Stimulated activated CD4-positive, alpha-beta T cell treated with anti-CD3 and anti-CD28 coated beads, Interleukin-12 subunit alpha, Interleukin-12 subunit beta, amount 100 ng/mL, for 48 hours (primary cell): ENCODE results near the gene TTC39C.

Experiments
- DNase-seq, 3 donors: peaks; one replicate each; pipeline ENCODE4 v3.0.0-alpha.2; 2020; ENCODE audit warnings: low read depth in 2 of 3, low spot score in 1 of 3

Gene TTC39C

GRCh38 chr18:24075767-24076597 is 61.4 kb downstream of the TTC39C start:
- DNase-seq: peak; percentile 66 to 85 (median 74)

DNA sequence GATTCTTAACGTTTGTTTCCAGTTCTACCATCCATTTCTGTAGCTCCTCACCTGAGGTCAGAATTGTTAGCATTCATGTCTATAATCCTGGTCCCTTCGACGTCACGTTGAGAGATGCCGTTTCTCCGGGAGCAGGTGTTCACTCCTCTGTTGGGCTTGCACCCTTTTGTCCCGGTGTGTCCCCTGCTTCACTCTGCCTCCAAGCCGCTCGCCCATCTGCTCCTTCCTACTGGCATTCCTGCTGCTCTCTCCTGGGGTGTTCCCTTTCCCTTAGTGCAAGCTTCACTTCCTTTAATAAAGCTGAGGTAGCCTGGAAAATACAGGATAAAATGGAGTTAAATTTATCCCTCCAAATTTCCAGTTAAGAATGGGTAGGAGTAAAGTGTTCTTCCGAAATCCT is 62.4 kb downstream of the TTC39C start:
- DNase-seq: no peak

- no peak for DNase-seq
Measured at GRCh38 chr18:24078391-24078790, 63.8 kb downstream of the TTC39C start.

- no peak for DNase-seq
Measured at GRCh38 chr18:24080861-24081260, 66.3 kb downstream of the TTC39C start.

DNA sequence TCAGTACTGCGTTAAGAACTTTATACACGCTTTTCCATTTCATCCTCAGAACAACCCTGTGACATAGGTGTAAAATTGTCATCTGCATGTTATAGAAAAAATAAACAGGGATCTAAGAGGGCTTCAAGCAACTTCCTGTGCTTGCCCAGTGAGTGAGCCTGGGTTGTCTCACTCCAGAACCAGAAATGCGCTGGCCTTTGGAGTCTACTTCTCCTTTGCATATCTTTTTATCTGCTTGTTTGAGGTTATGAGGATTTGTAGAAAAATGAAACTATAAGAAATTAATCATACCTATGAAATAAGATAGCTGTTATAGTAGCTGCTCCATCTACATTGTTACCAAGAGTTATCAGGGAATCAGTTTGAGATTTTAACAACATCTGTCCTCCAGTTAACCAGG is 69.0 kb downstream of the TTC39C start:
- no peak for DNase-seq

- DNase-seq: no peak
Measured at GRCh38 chr18:24086082-24086481, 71.5 kb downstream of the TTC39C start.

GRCh38 chr18:24089076-24089475 is 74.5 kb downstream of the TTC39C start:
- no peak for DNase-seq

DNA sequence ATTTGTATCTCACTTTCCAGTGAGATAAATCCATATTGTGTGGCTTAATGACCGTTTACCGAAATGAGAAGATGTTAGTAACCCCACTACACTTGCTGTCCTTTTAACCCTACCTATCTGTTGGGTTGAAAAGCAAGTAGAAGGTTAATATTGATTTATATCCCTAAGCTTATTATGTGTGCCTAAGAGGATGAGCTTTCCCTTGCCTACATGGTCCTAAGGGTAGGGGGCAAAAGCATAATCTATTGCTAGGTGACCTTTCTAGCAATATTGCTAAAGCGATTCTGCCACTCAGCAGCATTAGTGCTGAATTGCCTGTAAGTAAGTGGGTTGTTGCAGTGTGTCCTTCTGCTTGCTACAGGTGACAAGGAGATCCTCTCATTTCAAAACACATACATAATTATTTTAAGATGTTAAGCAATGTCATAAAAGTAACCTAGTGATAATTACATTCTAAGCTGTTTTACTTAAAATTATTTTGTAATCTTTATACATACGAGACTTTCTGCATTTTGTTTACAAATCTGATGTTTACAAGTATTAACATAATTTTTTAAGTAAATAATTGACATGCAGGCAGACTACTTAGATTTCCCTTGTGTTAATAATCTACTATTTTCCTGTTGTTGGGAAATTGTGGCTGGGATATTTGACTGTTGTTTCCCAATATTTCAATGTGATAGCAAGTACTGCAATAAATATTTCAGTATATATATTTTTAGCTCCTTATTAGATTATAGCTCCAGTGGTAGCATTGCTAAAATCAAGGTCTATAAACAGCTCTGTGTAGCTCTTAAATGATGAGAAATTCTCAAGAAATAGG is 75.2 kb downstream of the TTC39C start:
- DNase-seq: no peak

GRCh38 chr18:24090876-24091275 is 76.3 kb downstream of the TTC39C start:
- no peak for DNase-seq

DNA sequence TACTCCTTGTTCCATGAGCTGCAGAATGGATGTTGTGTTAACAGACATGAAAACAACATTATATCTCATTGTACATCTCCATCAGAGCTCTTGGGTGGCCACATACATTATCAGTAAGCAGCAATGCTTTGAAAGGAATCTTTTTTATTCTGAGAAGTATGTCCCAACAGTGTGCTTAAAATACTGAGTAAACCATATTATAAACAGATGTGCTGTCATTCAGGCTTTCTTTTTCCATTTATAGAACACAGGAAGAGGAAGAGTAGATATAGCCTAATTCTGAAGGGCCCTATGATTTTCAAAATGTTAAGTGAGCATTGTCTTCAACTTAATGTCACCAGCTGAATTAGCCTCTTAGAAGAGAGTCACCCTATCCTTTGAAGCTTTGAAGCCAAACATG is 80.0 kb downstream of the TTC39C start:
- DNase-seq: no peak

GRCh38 chr18:24095976-24096375 is 81.4 kb downstream of the TTC39C start:
- no peak for DNase-seq

DNA sequence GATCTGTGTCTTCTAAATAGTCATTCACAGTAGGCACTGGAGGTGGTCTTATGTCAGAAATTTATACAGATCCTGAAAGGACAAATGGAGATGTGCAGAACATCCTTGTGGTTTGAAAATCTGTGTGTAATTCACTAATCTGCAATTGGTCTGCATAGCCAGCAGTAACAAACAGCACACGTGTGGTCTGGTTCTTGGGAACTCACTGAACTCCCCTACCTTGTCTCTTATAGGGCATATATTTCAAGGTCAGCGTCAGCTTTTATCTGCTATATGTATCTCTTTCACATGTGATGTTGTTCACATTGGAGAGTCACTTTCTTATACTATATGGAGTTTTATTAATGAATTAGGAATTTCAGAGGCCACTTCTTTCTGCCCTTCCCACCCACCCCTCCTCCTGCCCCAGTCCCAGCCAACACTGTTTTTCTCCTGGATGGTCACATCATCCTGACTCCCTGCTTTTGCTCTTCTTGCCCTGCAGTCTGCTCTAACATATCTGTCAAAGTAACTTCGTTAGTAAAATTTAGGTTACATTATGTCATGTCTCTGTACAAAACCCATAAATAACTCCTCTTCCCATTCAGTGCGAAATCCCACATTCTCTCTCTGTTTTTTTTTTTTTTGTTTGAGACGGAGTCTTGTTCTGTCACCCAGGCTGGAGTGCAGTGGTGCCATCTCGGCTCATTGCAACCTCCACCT is 88.9 kb downstream of the TTC39C start:
- DNase-seq: no peak

DNA sequence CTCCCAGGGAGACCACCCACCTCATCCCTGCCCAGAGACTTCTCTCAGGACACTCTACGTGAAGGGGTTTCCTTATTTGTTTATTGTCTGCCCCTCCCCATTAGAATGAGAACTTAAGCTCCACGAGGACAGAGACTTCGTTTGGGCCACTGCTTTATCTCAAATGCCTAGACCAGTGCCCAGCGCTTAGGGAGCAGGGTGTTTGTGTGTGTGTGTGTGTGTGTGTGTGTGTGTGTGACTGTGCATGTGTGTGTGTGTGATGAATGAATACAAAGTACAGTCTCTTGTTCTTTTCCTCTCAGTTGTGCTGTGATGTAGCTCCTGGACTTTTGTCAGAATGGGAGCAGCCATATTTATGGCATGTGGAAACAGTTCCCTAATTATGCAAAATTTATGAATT is 89.9 kb downstream of the TTC39C start:
- DNase-seq: no peak

GRCh38 chr18:24108641-24109040 is 94.1 kb downstream of the TTC39C start:
- no peak for DNase-seq

- DNase-seq: no peak
Measured at GRCh38 chr18:24111936-24112335, 97.4 kb downstream of the TTC39C start.

GRCh38 chr18:24112464-24112863 is 97.9 kb downstream of the TTC39C start:
- DNase-seq: no peak

GRCh38 chr18:24112874-24113615 is 98.5 kb downstream of the TTC39C start:
- DNase-seq: no peak

DNA sequence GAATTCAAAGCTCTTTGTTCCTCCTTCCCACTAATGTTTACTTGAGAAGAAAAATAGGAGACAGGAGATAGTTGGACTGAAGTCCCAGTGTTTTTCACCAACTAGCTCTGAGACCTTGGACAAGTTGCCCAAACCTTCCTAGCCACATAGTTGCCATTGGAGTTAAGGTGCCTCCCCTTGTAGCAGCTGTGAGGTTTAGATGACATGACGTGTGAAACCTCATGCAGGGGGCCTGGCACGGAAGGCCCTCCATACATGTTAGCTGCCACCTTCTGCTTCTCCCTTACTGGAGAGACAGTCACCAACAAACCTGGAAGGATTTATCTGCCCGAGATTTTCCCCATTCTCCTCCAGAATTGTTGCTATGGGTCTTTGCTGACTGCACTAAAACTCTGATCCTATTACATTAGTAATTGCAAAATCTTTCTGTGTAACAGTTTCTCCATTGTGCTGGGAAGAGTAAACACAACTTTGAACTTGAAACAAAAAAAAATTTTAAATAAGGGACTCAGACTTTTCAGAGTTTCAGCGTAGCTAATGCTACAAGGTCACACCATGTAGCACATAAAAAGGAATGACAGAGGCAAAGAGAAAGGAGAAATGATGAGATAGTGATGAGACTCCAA is 100.5 kb downstream of the TTC39C start:
- DNase-seq: no peak

GRCh38 chr18:24115628-24116027 is 101.1 kb downstream of the TTC39C start:
- no peak for DNase-seq

- DNase-seq: peak; percentile 62 to 72 (median 63)
Measured at GRCh38 chr18:24118750-24119577, 104.4 kb downstream of the TTC39C start.
